ENCODE measurements around the gene IPO4. TPM values are rescaled to one million over a fixed set of nuclear protein-coding genes. Genes with fewer than 3 reads are reported as not detected.

IPO4 gene
- total RNA-seq, 1 experiment from 2014 or later: 78.3 TPM

Other genes with a start within 250 kb of the IPO4 start
- gene DHRS4, start 235.0 kb downstream of the IPO4 start, total RNA-seq (2022; extraction: Qiagen RNA extraction; ENCODE audit: low read depth): 43.9 to 47.2 TPM (median 46.1 TPM) in 5 replicates
- gene DHRS4L2, start 199.9 kb downstream of the IPO4 start, total RNA-seq (2022; extraction: Qiagen RNA extraction; ENCODE audit: low read depth): 26.6 to 33.9 TPM (median 31.5 TPM) in 5 replicates
- gene CARMIL3, start 136.8 kb downstream of the IPO4 start, total RNA-seq (2022; extraction: Qiagen RNA extraction; ENCODE audit: low read depth): 0.38 to 0.56 TPM (median 0.45 TPM) in 5 replicates
- not detected in 5 replicates for gene CPNE6, start 117.3 kb downstream of the IPO4 start, total RNA-seq (2022; extraction: Qiagen RNA extraction; ENCODE audit: low read depth)
- gene PCK2, start 94.5 kb downstream of the IPO4 start, total RNA-seq (2022; extraction: Qiagen RNA extraction; ENCODE audit: low read depth): 18.2 to 20.8 TPM (median 19.0 TPM) in 5 replicates
- 20.4 to 24.2 TPM (median 21.1 TPM) in 5 replicates for gene DCAF11, start 74.0 kb downstream of the IPO4 start, total RNA-seq (2022; extraction: Qiagen RNA extraction; ENCODE audit: low read depth)
- 0.48 to 1.2 TPM (median 1.0 TPM) in 5 replicates for gene NRL, start 73.9 kb downstream of the IPO4 start, total RNA-seq (2022; extraction: Qiagen RNA extraction; ENCODE audit: low read depth)
- gene FITM1, start 58.2 kb downstream of the IPO4 start, total RNA-seq (2022; extraction: Qiagen RNA extraction; ENCODE audit: low read depth): 0.13 TPM in 1 of 5 replicates, not detected in the others
- 165 to 182 TPM (median 174 TPM) in 5 replicates for gene PSME1, start 52.6 kb downstream of the IPO4 start, total RNA-seq (2022; extraction: Qiagen RNA extraction; ENCODE audit: low read depth)
- 48.8 to 64.4 TPM (median 62.6 TPM) in 5 replicates for gene EMC9, start 47.2 kb downstream of the IPO4 start, total RNA-seq (2022; extraction: Qiagen RNA extraction; ENCODE audit: low read depth)
- 175 to 204 TPM (median 181 TPM) in 5 replicates for gene PSME2, start 42.2 kb downstream of the IPO4 start, total RNA-seq (2022; extraction: Qiagen RNA extraction; ENCODE audit: low read depth)
- gene RNF31, start 41.3 kb downstream of the IPO4 start, total RNA-seq (2022; extraction: Qiagen RNA extraction; ENCODE audit: low read depth): 21.0 to 29.8 TPM (median 27.3 TPM) in 5 replicates
- gene IRF9, start 27.6 kb downstream of the IPO4 start, total RNA-seq (2022; extraction: Qiagen RNA extraction; ENCODE audit: low read depth): 17.3 to 22.2 TPM (median 20.2 TPM) in 5 replicates
- 3.7 to 7.0 TPM (median 4.8 TPM) in 5 replicates for gene REC8, start 16.7 kb downstream of the IPO4 start, total RNA-seq (2022; extraction: Qiagen RNA extraction; ENCODE audit: low read depth)
- 63.8 to 71.3 TPM (median 70.1 TPM) in 5 replicates for gene TM9SF1, start 6.6 kb upstream of the IPO4 start, total RNA-seq (2022; extraction: Qiagen RNA extraction; ENCODE audit: low read depth)
- not detected in 5 replicates for gene TSSK4, start 16.9 kb upstream of the IPO4 start, total RNA-seq (2022; extraction: Qiagen RNA extraction; ENCODE audit: low read depth)
- gene CHMP4A, start 24.7 kb upstream of the IPO4 start, total RNA-seq (2022; extraction: Qiagen RNA extraction; ENCODE audit: low read depth): 78.2 to 95.9 TPM (median 81.6 TPM) in 5 replicates
- 28.2 to 30.5 TPM (median 28.9 TPM) in 5 replicates for gene MDP1, start 27.2 kb upstream of the IPO4 start, total RNA-seq (2022; extraction: Qiagen RNA extraction; ENCODE audit: low read depth)
- gene NEDD8, start 43.6 kb upstream of the IPO4 start, total RNA-seq (2022; extraction: Qiagen RNA extraction; ENCODE audit: low read depth): 443 to 489 TPM (median 464 TPM) in 5 replicates
- 54.6 to 64.7 TPM (median 59.1 TPM) in 5 replicates for gene GMPR2, start 44.1 kb upstream of the IPO4 start, total RNA-seq (2022; extraction: Qiagen RNA extraction; ENCODE audit: low read depth)
- 33.6 to 39.6 TPM (median 38.4 TPM) in 5 replicates for gene TINF2, start 53.8 kb upstream of the IPO4 start, total RNA-seq (2022; extraction: Qiagen RNA extraction; ENCODE audit: low read depth)
- 0.48 to 1.2 TPM (median 1.2 TPM) in 5 replicates for gene TGM1, start 74.4 kb upstream of the IPO4 start, total RNA-seq (2022; extraction: Qiagen RNA extraction; ENCODE audit: low read depth)
- gene RABGGTA, start 82.8 kb upstream of the IPO4 start, total RNA-seq (2022; extraction: Qiagen RNA extraction; ENCODE audit: low read depth): 15.9 to 17.8 TPM (median 17.5 TPM) in 5 replicates
- 10.3 to 13.4 TPM (median 11.5 TPM) in 5 replicates for gene DHRS1, start 111.0 kb upstream of the IPO4 start, total RNA-seq (2022; extraction: Qiagen RNA extraction; ENCODE audit: low read depth)
- 15.1 to 19.5 TPM (median 18.5 TPM) in 5 replicates for gene NOP9, start 111.0 kb upstream of the IPO4 start, total RNA-seq (2022; extraction: Qiagen RNA extraction; ENCODE audit: low read depth)
- 0.18 to 0.50 TPM (median 0.32 TPM) in 5 replicates for gene CIDEB, start 119.2 kb upstream of the IPO4 start, total RNA-seq (2022; extraction: Qiagen RNA extraction; ENCODE audit: low read depth)
- 2.9 to 7.2 TPM (median 3.7 TPM) in 5 replicates for gene LTB4R2, start 121.3 kb upstream of the IPO4 start, total RNA-seq (2022; extraction: Qiagen RNA extraction; ENCODE audit: low read depth)
- gene LTB4R, start 122.7 kb upstream of the IPO4 start, total RNA-seq (2022; extraction: Qiagen RNA extraction; ENCODE audit: low read depth): 5.3 to 7.0 TPM (median 6.2 TPM) in 5 replicates
- gene ADCY4, start 146.3 kb upstream of the IPO4 start, total RNA-seq (2022; extraction: Qiagen RNA extraction; ENCODE audit: low read depth): not detected in 5 replicates
- not detected in 5 replicates for gene RIPK3, start 151.2 kb upstream of the IPO4 start, total RNA-seq (2022; extraction: Qiagen RNA extraction; ENCODE audit: low read depth)
- gene NFATC4, start 179.4 kb upstream of the IPO4 start, total RNA-seq (2022; extraction: Qiagen RNA extraction; ENCODE audit: low read depth): 0.07 to 0.40 TPM (median 0.22 TPM) in 5 replicates
- gene NYNRIN, start 210.2 kb upstream of the IPO4 start, total RNA-seq (2022; extraction: Qiagen RNA extraction; ENCODE audit: low read depth): 0.13 to 0.48 TPM (median 0.16 TPM) in 5 replicates
- 1.3 to 1.6 TPM (median 1.5 TPM) in 5 replicates for gene CBLN3, start 240.9 kb upstream of the IPO4 start, total RNA-seq (2022; extraction: Qiagen RNA extraction; ENCODE audit: low read depth)
- gene KHNYN, start 241.1 kb upstream of the IPO4 start, total RNA-seq (2022; extraction: Qiagen RNA extraction; ENCODE audit: low read depth): 25.0 to 31.2 TPM (median 29.2 TPM) in 5 replicates

Measured in A549 treated with CpdA at 1 μM for 4 hours (cell line).